ENCODE measurements around the gene QRFP. TPM values are rescaled to one million over a fixed set of nuclear protein-coding genes. Genes with fewer than 3 reads are reported as not detected.

Gene QRFP
- total RNA-seq, 4 donors from 2014 or later: 0.18 TPM; not detected in 3

DNA sequence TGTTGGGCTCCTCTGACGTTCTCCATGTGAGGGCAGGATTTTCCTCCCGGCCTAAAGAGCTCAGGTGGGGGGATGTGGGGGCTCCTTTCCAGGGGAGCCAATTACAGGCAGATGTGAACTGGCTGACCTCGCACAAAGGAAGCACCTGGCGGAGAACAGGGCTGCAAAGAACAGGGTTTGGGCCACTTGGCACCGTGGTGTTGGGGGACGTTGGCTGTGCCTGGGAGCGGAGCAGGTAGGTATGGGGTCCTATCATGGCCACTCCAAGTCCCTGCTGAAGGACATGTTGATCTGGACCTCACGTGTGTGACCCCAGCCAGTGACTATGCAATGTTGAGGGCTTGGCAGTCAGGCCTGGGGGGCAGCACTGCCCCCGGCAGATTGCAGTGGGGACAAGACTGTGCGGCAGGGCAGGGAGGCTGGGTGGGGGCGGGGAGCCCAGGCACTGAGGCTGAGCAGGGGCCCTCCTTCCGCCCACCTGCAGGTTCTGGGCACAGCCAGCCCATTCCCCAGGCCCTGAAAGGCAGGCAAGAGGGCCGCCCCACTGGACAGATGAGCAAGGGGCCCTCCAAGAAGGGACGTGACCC is 23.0 kb upstream of the QRFP start:
- Histone ChIP-seq H3K27me3 (peaks cover 0 to 96% (median 0%) of the 10 kb centered on the region in 4 donors), H3K4me3 (no peak overlapping the region), H3K36me3 (no peaks in the 10 kb centered on the region), H3K27ac (no peak overlapping the region), H3K9me3 (no peaks in the 10 kb centered on the region), H3K4me1 (peaks cover 0 to 8% (median 0%) of the 10 kb centered on the region in 3 donors)
- intact Hi-C loops (cut with DNase I): no loop called here
- 56 to 80% methylated on average over 1 to 7 of the region's 14 CpGs for WGBS, 2 donors
- TF ChIP-seq, protein P1, sequence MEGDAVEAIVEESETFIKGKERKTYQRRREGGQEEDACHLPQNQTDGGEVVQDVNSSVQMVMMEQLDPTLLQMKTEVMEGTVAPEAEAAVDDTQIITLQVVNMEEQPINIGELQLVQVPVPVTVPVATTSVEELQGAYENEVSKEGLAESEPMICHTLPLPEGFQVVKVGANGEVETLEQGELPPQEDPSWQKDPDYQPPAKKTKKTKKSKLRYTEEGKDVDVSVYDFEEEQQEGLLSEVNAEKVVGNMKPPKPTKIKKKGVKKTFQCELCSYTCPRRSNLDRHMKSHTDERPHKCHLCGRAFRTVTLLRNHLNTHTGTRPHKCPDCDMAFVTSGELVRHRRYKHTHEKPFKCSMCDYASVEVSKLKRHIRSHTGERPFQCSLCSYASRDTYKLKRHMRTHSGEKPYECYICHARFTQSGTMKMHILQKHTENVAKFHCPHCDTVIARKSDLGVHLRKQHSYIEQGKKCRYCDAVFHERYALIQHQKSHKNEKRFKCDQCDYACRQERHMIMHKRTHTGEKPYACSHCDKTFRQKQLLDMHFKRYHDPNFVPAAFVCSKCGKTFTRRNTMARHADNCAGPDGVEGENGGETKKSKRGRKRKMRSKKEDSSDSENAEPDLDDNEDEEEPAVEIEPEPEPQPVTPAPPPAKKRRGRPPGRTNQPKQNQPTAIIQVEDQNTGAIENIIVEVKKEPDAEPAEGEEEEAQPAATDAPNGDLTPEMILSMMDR (IDR thresholded peaks at IDR 0.05): no peak
- TF ChIP-seq POLR2A (IDR thresholded peaks at IDR 0.05): no peak
- no peak for DNase-seq

- H3K9me3 ChIP-seq: no peaks in the 10 kb centered on the region
- no peaks in the 10 kb centered on the region for H3K36me3 ChIP-seq
- H3K27ac ChIP-seq: no peak overlapping the region
- TF ChIP-seq, protein P1 (IDR thresholded peaks at IDR 0.05): no peak
- no peak for TF ChIP-seq POLR2A (IDR thresholded peaks at IDR 0.05)
- peaks cover 0 to 8% (median 0%) of the 10 kb centered on the region in 3 donors for H3K4me1 ChIP-seq
- 40 to 81% methylated on average over 11 to 17 of the region's 33 CpGs for WGBS, 2 donors
- peaks cover 0 to 96% (median 0%) of the 10 kb centered on the region in 4 donors for H3K27me3 ChIP-seq
- no peak for DNase-seq
- intact Hi-C loops (cut with DNase I): no loop called here
- no peak overlapping the region for H3K4me3 ChIP-seq
Measured at GRCh38 chr9:130918826-130919558, 22.4 kb upstream of the QRFP start.

- Histone ChIP-seq H3K27me3 (peaks cover 0 to 93% (median 0%) of the 10 kb centered on the region in 4 donors), H3K4me1 (peaks cover 0 to 15% (median 1%) of the 10 kb centered on the region in 3 donors), H3K27ac (no peak overlapping the region), H3K9me3 (no peaks in the 10 kb centered on the region), H3K4me3 (no peak overlapping the region), H3K36me3 (no peaks in the 10 kb centered on the region)
- TF ChIP-seq, protein P1 (IDR thresholded peaks at IDR 0.05): no peak
- TF ChIP-seq POLR2A (IDR thresholded peaks at IDR 0.05): no peak
- DNase-seq: no peak
- WGBS, 2 donors: 34 to 61% methylated on average over 3 to 7 of the region's 9 CpGs
- intact Hi-C loops (cut with DNase I): no loop called here
Measured at GRCh38 chr9:130918101-130918825, 21.7 kb upstream of the QRFP start.

GRCh38 chr9:130917168-130917960 is 20.8 kb upstream of the QRFP start:
- WGBS, 2 donors: 75 to 77% methylated on average over 16 to 20 of the region's 34 CpGs

GRCh38 chr9:130915096-130915447 is 18.5 kb upstream of the QRFP start:
- H3K4me1 ChIP-seq: peaks cover 0 to 24% (median 8%) of the 10 kb centered on the region in 3 donors
- H3K9me3 ChIP-seq: no peaks in the 10 kb centered on the region
- no peak for DNase-seq
- 83% methylated on average over 5 of the region's 8 CpGs; no CpG with 5 or more reads in 1 of the 2 donors for WGBS, 2 donors
- intact Hi-C loops (cut with DNase I): no loop called here
- no peak overlapping the region for H3K27ac ChIP-seq
- TF ChIP-seq, protein P1 (IDR thresholded peaks at IDR 0.05): no peak
- no peak for TF ChIP-seq POLR2A (IDR thresholded peaks at IDR 0.05)
- H3K27me3 ChIP-seq: peaks cover 0 to 74% (median 0%) of the 10 kb centered on the region in 4 donors
- no peaks in the 10 kb centered on the region for H3K36me3 ChIP-seq
- no peak overlapping the region for H3K4me3 ChIP-seq

More at GRCh38 chr9:130917168-130917960, 20.8 kb upstream of the QRFP start:
- intact Hi-C loops (cut with DNase I): no loop called here
- H3K4me3 ChIP-seq: no peak overlapping the region
- H3K27me3 ChIP-seq: peaks cover 0 to 89% (median 0%) of the 10 kb centered on the region in 4 donors
- no peak for TF ChIP-seq POLR2A (IDR thresholded peaks at IDR 0.05)
- H3K4me1 ChIP-seq: peaks cover 0 to 24% (median 8%) of the 10 kb centered on the region in 3 donors
- no peak overlapping the region for H3K27ac ChIP-seq
- DNase-seq: no peak
- H3K36me3 ChIP-seq: no peaks in the 10 kb centered on the region
- no peaks in the 10 kb centered on the region for H3K9me3 ChIP-seq
